H1 (cell line): ENCODE measurements around the gene TCERG1L. TPM values are rescaled to one million over a fixed set of nuclear protein-coding genes. Genes with fewer than 3 reads are reported as not detected.

Experiments used
- BACH1 ChIP-seq: IDR thresholded peaks from 2 replicates; pipeline ENCODE4 v1.6.1; 2012; ENCODE audit warnings: low read length, improper control_type of control experiment
- CBX5 ChIP-seq: fragments of 300-800, 300-1000 bp; sonication (generic); IDR thresholded peaks from 2 replicates; pipeline ENCODE4 v1.7.1; 2016; ENCODE audit warnings: antibody characterized with exemption, low read length, low read depth
- CHD7 ChIP-seq: fragments of 300-600 bp; sonication (generic); IDR thresholded peaks from 2 replicates; pipeline ENCODE4 v1.7.1; 2012; ENCODE audit warnings: low read length, moderate library complexity, mild to moderate bottlenecking, inconsistent platforms; ENCODE audit not compliant: insufficient replicate concordance
- CTBP2 ChIP-seq: IDR thresholded peaks from 2 replicates; pipeline ENCODE4 v1.7.0; 2011; ENCODE audit warnings: borderline replicate concordance, mild to moderate bottlenecking, moderate library complexity, mixed read lengths, low read length; ENCODE audit not compliant: insufficient read depth, insufficient read length
- EGR1 ChIP-seq: IDR thresholded peaks from 2 replicates; pipeline ENCODE4 v1.6.1; 2011; ENCODE audit warnings: low read depth, low read length, borderline replicate concordance
- GTF2F1 ChIP-seq: IDR thresholded peaks from 2 replicates; pipeline ENCODE4 v1.6.1; 2012; ENCODE audit warnings: low read depth, low read length, improper control_type of control experiment, borderline replicate concordance
- NANOG ChIP-seq: IDR thresholded peaks from 2 replicates; pipeline ENCODE4 v1.6.1; 2011; ENCODE audit warnings: low read length, low read depth, mild to moderate bottlenecking, inconsistent platforms; ENCODE audit not compliant: insufficient read depth, poor library complexity, severe bottlenecking
- POU5F1 ChIP-seq: IDR thresholded peaks from 2 replicates; pipeline ENCODE4 v1.6.1; 2011; ENCODE audit warnings: low read depth, mild to moderate bottlenecking, low read length, moderate library complexity
- RBBP5 ChIP-seq: IDR thresholded peaks from 2 replicates; pipeline ENCODE4 v1.7.1; 2012; ENCODE audit warnings: low read depth, mild to moderate bottlenecking, inconsistent platforms, low read length, moderate library complexity, borderline replicate concordance
- RNF2 ChIP-seq: fragments of 200-900, 300-1000 bp; sonication (generic); IDR thresholded peaks from 2 replicates; pipeline ENCODE4 v1.7.1; 2016; ENCODE audit warnings: borderline replicate concordance, low read depth, mild to moderate bottlenecking, antibody characterized with exemption, low read length; ENCODE audit not compliant: poor library complexity, severe bottlenecking; ENCODE audit errors: missing control alignments
- TBP ChIP-seq: IDR thresholded peaks from 2 replicates; pipeline ENCODE4 v1.6.1; 2011; ENCODE audit warnings: low read depth, low read length, improper control_type of control experiment
- YY1 ChIP-seq: IDR thresholded peaks from 2 replicates; pipeline ENCODE4 v1.6.1; 2011; ENCODE audit warnings: low read depth, mild to moderate bottlenecking, low read length
- polyA plus RNA-seq, 7 experiments: library from polyadenylated mRNA; depleted of rRNA in 3 of 7; stranded (reverse) in 5 of 7; unstranded in 2 of 7; fragments of >200 nt in 5 of 7; fragments of 200-250 nt in 2 of 7; gene quantifications; 1 replicate in 5 of 7; 2 replicates in 1 of 7; 4 replicates in 1 of 7; pipeline versions ENCODE4 v1.2.1 to v1.2.3, GENCODE V29; 2011 to 2013; ENCODE audit warnings: missing spikeins in 2 of 7, mixed read lengths in 2 of 7
- total RNA-seq: library from RNA; stranded (reverse); fragmentation: NEBNext Ultra II Directional; extraction: Animal tissue kit (Norgen Biotek cat#: 25700); gene quantifications from 2 replicates; pipeline ENCODE4 v1.2.1, GENCODE V29; 2021

The TCERG1L gene
- total and polyA plus RNA-seq, 2 of the 8 experiments (the other 6 are each of a cell fraction or from before 2014, with no cell fraction given) = 3.9 to 6.9 TPM

DNA sequence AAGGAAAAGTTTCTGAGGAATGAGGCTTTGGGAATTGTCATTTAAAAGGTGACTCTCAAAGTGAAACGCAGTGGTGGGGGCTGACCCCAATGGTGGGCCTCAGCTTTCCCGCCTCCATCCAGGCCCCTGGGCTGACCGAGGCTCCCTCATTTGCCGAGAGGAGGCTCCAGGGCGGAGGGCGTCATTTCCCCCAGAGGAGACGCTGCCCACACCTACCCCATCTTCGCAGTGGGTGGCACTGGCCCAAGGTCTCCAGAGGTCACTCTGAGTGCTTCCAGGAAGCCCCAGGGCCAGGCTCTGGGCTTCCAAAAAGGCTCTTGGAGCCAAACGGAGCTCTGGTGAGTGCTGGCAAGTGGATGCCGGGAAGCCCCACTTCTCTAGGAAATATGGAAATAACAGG is 38.0 kb downstream of the TCERG1L start (continued):
- TF ChIP-seq CHD7 (no peak), POU5F1 (no peak), BACH1 (no peak), CTBP2 (no peak), YY1 (no peak), RBBP5 (no peak), GTF2F1 (no peak), RNF2 (no peak), NANOG (no peak), TBP (no peak), EGR1 (no peak), CBX5 (no peak)
